HG03565 (cell line): ENCODE data around the gene PPP1R2.
"Not testable (repeated sequence)": the region's sequence is repeated elsewhere in the genome, so short reads cannot be mapped to it uniquely, and the experiment has no call there.

Experiments
- ATAC-seq: cut with Tn5 transposase; IDR thresholded peaks from one replicate; pipeline ENCODE4 v1.9.1; 2021; ENCODE audit warnings: mild to moderate bottlenecking, moderate library complexity; ENCODE audit not compliant: unreplicated experiment

PPP1R2 gene

GRCh38 chr3:195542698-195543499 lies at the start of gene PPP1R2:
TSS of gene PPP1R2 (minus strand) at chr3:195543325. CDS start at chr3:195543025, 300 bp downstream.
- peak; percentile 67 for ATAC-seq

- ATAC-seq, result no peak
Observed at GRCh38 chr3:195591852-195592251, 48.7 kb upstream of the PPP1R2 start.

- no peak for ATAC-seq
Observed at GRCh38 chr3:195591220-195591619, 48.1 kb upstream of the PPP1R2 start.

- not testable (repeated sequence) for ATAC-seq
Observed at GRCh38 chr3:195590381-195590780, 47.3 kb upstream of the PPP1R2 start.

- not testable (repeated sequence) for ATAC-seq
Observed at GRCh38 chr3:195589796-195590195, 46.7 kb upstream of the PPP1R2 start.

GRCh38 chr3:195587824-195588223 lies 44.7 kb upstream of the PPP1R2 start:
- ATAC-seq, result no peak

- ATAC-seq, result no peak
Observed at GRCh38 chr3:195587406-195587805, 44.3 kb upstream of the PPP1R2 start.

GRCh38 chr3:195584543-195584870 lies 41.4 kb upstream of the PPP1R2 start:
- no peak for ATAC-seq

GRCh38 chr3:195583831-195584542 lies 40.9 kb upstream of the PPP1R2 start, which contains the start of gene APOD:
TSS of gene APOD (minus strand) at chr3:195583940. CDS start at chr3:195579461, 4,479 bp downstream.
- ATAC-seq, result no peak

- no peak for ATAC-seq
Observed at GRCh38 chr3:195582947-195583346, 39.8 kb upstream of the PPP1R2 start.

- ATAC-seq, result no peak
Observed at GRCh38 chr3:195580744-195581443, 37.8 kb upstream of the PPP1R2 start.

GRCh38 chr3:195579281-195579680 lies 36.2 kb upstream of the PPP1R2 start:
- ATAC-seq, result no peak

GRCh38 chr3:195578565-195578964 lies 35.4 kb upstream of the PPP1R2 start:
- ATAC-seq, result no peak

GRCh38 chr3:195577645-195578177 lies 34.6 kb upstream of the PPP1R2 start:
- ATAC-seq, result no peak

- ATAC-seq, result no peak
Observed at GRCh38 chr3:195574497-195575304, 31.6 kb upstream of the PPP1R2 start.

- no peak for ATAC-seq
Observed at GRCh38 chr3:195573611-195574496, 30.7 kb upstream of the PPP1R2 start.

GRCh38 chr3:195571361-195571760 lies 28.2 kb upstream of the PPP1R2 start:
- no peak for ATAC-seq

GRCh38 chr3:195570912-195571311 lies 27.8 kb upstream of the PPP1R2 start:
- ATAC-seq, result no peak

GRCh38 chr3:195570344-195570743 lies 27.2 kb upstream of the PPP1R2 start:
- no peak for ATAC-seq
